HUES64 (cell line): ENCODE data around the gene KCTD2.
"Not testable (repeated sequence)": the region's sequence is repeated elsewhere in the genome, so short reads cannot be mapped to it uniquely, and the experiment has no call there.

Experiments
- H3K27ac ChIP-seq: 2 replicates; pipeline ENCODE4 v1.7.0; 2013; ENCODE audit warnings: low read depth, low read length, inconsistent platforms
- H3K27me3 ChIP-seq: 2 replicates; pipeline ENCODE4 v1.6.1; 2013; ENCODE audit warnings: mild to moderate bottlenecking, low read length; ENCODE audit not compliant: insufficient read depth
- H3K36me3 ChIP-seq: 2 replicates; pipeline ENCODE4 v1.6.1; 2013; ENCODE audit warnings: mild to moderate bottlenecking, low read length; ENCODE audit not compliant: insufficient read depth
- H3K4me1 ChIP-seq: 2 replicates; pipeline ENCODE4 v1.6.1; 2013; ENCODE audit warnings: mild to moderate bottlenecking, low read length, moderate library complexity; ENCODE audit not compliant: insufficient read depth
- H3K4me3 ChIP-seq: 2 replicates; pipeline ENCODE4 v1.5.1; 2013; ENCODE audit warnings: mild to moderate bottlenecking, low read length, moderate library complexity
- H3K9ac ChIP-seq: 2 replicates; pipeline ENCODE4 v1.6.1; 2013; ENCODE audit warnings: mild to moderate bottlenecking, low read depth, low read length
- H3K9me3 ChIP-seq: 2 replicates; pipeline ENCODE4 v1.6.1; 2013; ENCODE audit warnings: low read depth, low read length; ENCODE audit not compliant: insufficient read depth
- WGBS: fragments of 150-250, 120-280 bp; methylation state at CpG from one replicate; pipeline ENCODE4 v1.1.7; 2013; ENCODE audit warnings: missing lambda C conversion rate; 5-methylcytosine and 5-hydroxymethylcytosine counted together

The KCTD2 gene

DNA sequence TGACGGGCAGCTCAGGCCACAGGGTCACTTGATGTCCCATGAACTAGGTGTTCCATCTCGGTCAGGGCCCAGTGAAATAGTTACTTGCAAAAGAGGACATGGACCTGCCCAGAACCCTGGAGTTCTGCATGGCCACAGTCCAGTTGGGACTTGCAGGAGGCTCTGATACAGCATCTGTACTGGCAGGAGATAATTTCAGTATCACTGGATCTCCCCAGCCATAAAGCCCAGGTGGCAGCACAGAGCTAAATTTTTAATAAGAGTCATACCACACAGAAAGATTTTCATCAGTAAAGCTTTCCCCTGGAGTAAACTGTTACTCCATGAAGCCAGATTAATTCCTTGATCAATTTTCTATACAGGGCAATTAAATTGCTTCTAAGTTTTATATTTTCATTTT is 22.8 kb downstream of the KCTD2 start:
- Histone ChIP-seq H3K36me3 (peaks cover 6% of the 10 kb centered on the region), H3K27ac (no peak overlapping the region), H3K4me3 (no peak overlapping the region), H3K4me1 (no peaks in the 10 kb centered on the region), H3K27me3 (no peaks in the 10 kb centered on the region), H3K9me3 (no peaks in the 10 kb centered on the region), H3K9ac (no peak overlapping the region)
- 94% methylated on average over 2 of the region's 2 CpGs for WGBS

- H3K9ac ChIP-seq, H3K9me3 ChIP-seq, H3K27me3 ChIP-seq, H3K36me3 ChIP-seq, H3K4me1 ChIP-seq, H3K27ac ChIP-seq, H3K4me3 ChIP-seq: not testable (repeated sequence)
- 94% methylated on average over 8 of the region's 8 CpGs for WGBS
Measured at GRCh38 chr17:75071478-75072271, 24.6 kb downstream of the KCTD2 start.

GRCh38 chr17:75072909-75073308 is 25.9 kb downstream of the KCTD2 start:
- H3K27me3 ChIP-seq, H3K4me3 ChIP-seq, H3K9me3 ChIP-seq, H3K4me1 ChIP-seq, H3K9ac ChIP-seq, H3K36me3 ChIP-seq, H3K27ac ChIP-seq: not testable (repeated sequence)
- WGBS: 96% methylated on average over 3 of the region's 5 CpGs

DNA sequence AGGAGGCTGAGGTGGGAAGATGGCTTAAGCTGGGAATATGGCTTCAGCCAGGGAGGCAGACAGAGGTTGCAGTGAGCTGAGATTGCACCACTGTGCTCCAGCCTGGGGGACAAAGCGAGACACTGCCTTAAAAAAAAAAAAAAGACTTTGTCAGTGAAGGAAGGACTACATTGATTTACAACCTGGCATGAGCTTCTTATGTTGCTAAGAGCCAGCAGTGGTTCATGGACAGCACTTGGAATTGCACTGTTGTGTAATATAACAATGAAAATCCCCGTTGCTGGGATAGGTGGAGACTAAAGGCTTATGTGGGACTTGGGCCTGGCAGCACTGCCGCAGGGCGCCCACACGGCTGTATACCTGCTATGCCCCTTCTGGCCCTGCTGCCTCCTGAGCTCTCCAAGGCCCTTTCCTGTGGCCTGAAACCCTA is 26.6 kb downstream of the KCTD2 start:
- Histone ChIP-seq H3K9ac (no peak overlapping the region), H3K27ac (no peak overlapping the region), H3K4me3 (no peak overlapping the region), H3K27me3 (no peaks in the 10 kb centered on the region), H3K4me1 (peaks cover 6% of the 10 kb centered on the region; the same call in 1 of the 2 replicates), H3K36me3 (no peaks in the 10 kb centered on the region), H3K9me3 (no peaks in the 10 kb centered on the region)
- WGBS: 95% methylated on average over 5 of the region's 5 CpGs

- Histone ChIP-seq H3K9ac (no peak overlapping the region), H3K4me1 (peaks cover 10% of the 10 kb centered on the region; the same call in 1 of the 2 replicates), H3K4me3 (no peak overlapping the region), H3K9me3 (no peaks in the 10 kb centered on the region), H3K27me3 (no peaks in the 10 kb centered on the region), H3K27ac (no peak overlapping the region), H3K36me3 (no peaks in the 10 kb centered on the region)
- 92% methylated on average over 14 of the region's 14 CpGs for WGBS
Measured at GRCh38 chr17:75074532-75074931, 27.5 kb downstream of the KCTD2 start.

DNA sequence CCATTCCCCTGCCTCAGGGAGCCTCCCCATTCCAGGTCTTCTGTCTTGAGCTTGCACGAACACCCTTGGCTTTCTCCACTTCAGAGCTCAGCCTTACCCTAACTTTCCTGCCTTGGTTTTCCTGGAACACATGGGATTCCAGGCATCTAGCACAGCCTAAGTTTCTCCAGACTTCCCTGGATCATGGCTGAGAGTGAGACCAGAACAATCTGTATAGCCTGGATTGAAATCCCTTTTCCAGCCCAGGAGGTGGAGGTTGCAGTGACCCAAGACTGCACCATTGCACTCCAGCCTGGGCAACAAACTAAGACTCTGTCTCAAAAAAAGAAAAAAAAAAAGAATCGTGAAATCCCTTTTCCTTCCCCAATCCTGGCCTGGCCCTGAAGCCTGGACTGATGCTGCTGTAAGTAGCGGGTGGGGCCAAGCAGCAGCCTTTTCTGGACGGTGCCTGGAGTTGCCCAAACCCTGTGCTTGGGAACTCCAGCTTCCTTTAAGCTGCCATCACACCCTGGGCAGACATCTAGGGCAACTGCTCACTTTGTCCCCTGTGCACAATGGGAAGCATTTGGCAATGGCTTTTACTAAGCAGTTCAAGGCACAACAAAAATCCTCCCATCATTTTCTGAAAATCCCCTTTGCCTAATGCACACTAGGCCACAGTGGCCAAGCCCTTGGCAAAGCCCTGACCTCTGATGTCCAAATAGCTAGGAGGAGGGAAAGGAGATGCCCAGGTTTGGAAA is 28.7 kb downstream of the KCTD2 start:
- Histone ChIP-seq H3K36me3 (no peaks in the 10 kb centered on the region), H3K27me3 (no peaks in the 10 kb centered on the region), H3K9ac (no peak overlapping the region), H3K4me1 (peaks cover 10% of the 10 kb centered on the region; the same call in 1 of the 2 replicates), H3K27ac (no peak overlapping the region), H3K9me3 (no peaks in the 10 kb centered on the region), H3K4me3 (no peak overlapping the region)
- WGBS: 77% methylated on average over 4 of the region's 4 CpGs

GRCh38 chr17:75077072-75077495 is 30.1 kb downstream of the KCTD2 start:
- Histone ChIP-seq H3K4me1 (peaks cover 10% of the 10 kb centered on the region; the same call in 1 of the 2 replicates), H3K4me3 (no peak overlapping the region), H3K9ac (no peak overlapping the region), H3K36me3 (no peaks in the 10 kb centered on the region), H3K9me3 (no peaks in the 10 kb centered on the region), H3K27ac (no peak overlapping the region), H3K27me3 (no peaks in the 10 kb centered on the region)
- 87% methylated on average over 30 of the region's 30 CpGs for WGBS

- H3K9me3 ChIP-seq: no peaks in the 10 kb centered on the region
- H3K27me3 ChIP-seq: no peaks in the 10 kb centered on the region
- 92% methylated on average over 52 of the region's 53 CpGs for WGBS
- H3K4me3 ChIP-seq: no peak overlapping the region
- peaks cover 12% of the 10 kb centered on the region; the same call in 1 of the 2 replicates for H3K4me1 ChIP-seq
- no peak overlapping the region for H3K27ac ChIP-seq
- H3K9ac ChIP-seq: no peak overlapping the region
- H3K36me3 ChIP-seq: no peaks in the 10 kb centered on the region
Measured at GRCh38 chr17:75077496-75078283, 30.7 kb downstream of the KCTD2 start.

DNA sequence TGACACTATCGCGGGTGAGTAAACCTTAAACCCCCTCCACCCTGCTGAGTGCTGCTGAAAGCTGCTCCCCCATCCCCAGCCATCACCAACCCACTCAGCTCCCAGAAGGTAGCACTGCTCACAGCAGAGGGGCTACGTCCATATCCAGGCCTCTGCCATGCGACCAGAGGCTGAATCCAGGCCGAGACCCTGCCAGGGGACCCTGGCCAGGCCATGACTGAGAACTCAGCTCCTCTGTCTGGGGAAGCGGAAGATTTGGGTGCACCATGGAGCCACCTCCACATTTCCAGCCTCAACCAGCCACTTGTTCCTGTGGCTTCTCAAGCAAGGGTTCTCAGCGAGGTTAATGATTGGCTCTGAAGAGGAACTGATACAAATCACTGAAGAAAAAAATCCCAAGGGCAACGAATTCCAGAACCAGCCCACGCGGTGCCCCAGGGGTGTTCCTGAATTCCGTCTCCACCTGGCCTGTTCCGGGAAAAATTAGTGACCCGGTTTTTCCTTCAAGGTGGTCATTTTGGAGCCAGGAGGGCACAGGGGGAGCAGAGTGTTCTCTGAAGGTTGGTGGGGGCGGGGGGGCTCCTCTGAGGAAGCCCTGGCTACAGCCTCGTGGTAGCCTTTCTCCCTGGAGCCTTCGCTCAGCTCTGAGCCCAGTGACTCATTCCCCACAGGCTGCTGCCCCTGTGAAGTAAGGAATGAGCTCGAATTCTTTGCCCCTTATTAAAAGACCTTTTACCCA is 31.4 kb downstream of the KCTD2 start:
- H3K27me3 ChIP-seq: no peaks in the 10 kb centered on the region
- peaks cover 13% of the 10 kb centered on the region; the same call in 1 of the 2 replicates for H3K4me1 ChIP-seq
- peak overlapping the region; percentile 42; the same call in 1 of the 2 replicates for H3K9ac ChIP-seq
- H3K27ac ChIP-seq: peak overlapping the region; percentile 31; the same call in 1 of the 2 replicates
- H3K9me3 ChIP-seq: no peaks in the 10 kb centered on the region
- no peak overlapping the region for H3K4me3 ChIP-seq
- 65% methylated on average over 17 of the region's 17 CpGs for WGBS
- no peaks in the 10 kb centered on the region for H3K36me3 ChIP-seq

GRCh38 chr17:75079023-75079373 is 32.0 kb downstream of the KCTD2 start:
- H3K27ac ChIP-seq: peak overlapping the region; percentile 31; the same call in 1 of the 2 replicates
- no peaks in the 10 kb centered on the region for H3K27me3 ChIP-seq
- peaks cover 13% of the 10 kb centered on the region; the same call in 1 of the 2 replicates for H3K4me1 ChIP-seq
- WGBS: 84% methylated on average over 8 of the region's 8 CpGs
- peak overlapping the region; percentile 42; the same call in 1 of the 2 replicates for H3K9ac ChIP-seq
- no peaks in the 10 kb centered on the region for H3K36me3 ChIP-seq
- no peak overlapping the region for H3K4me3 ChIP-seq
- no peaks in the 10 kb centered on the region for H3K9me3 ChIP-seq
